Adrenal gland (tissue), 12 donors: ENCODE measurements around the gene TJP3. TPM values are rescaled to one million over a fixed set of nuclear protein-coding genes. Genes with fewer than 3 reads are reported as not detected.
"Not testable (repeated sequence)": the region's sequence is repeated elsewhere in the genome, so short reads cannot be mapped to it uniquely, and the experiment has no call there.

Source experiments
- DNase-seq, 7 donors: peaks; one replicate each; pipeline ENCODE4 v3.0.0-alpha.2; 2019 to 2020
- H3K27ac ChIP-seq, 5 donors: fragments of 200-600 bp; sonication (generic) in 4 of 5; 1 replicate in 3 of 5; 2 replicates in 2 of 5; pipeline versions ENCODE4 v1.5.1 to v1.8.0; 2016 to 2020; ENCODE audit warnings: mild to moderate bottlenecking in 1 of 5
- H3K27me3 ChIP-seq: fragments of 200-600 bp; 2 replicates; pipeline ENCODE4 v1.8.0; 2021
- H3K36me3 ChIP-seq, 2 donors: fragments of 200-600 bp; replicated peaks in 1 of 2; 1 replicate in 1 of 2; 2 replicates in 1 of 2; pipeline versions ENCODE4 v1.5.1 to v1.8.0; 2018 to 2022
- H3K4me1 ChIP-seq, 2 donors: fragments of 200-600 bp; replicated peaks in 1 of 2; 1 replicate in 1 of 2; 2 replicates in 1 of 2; pipeline versions ENCODE4 v1.5.1 to v1.8.0; 2018 to 2021
- H3K4me3 ChIP-seq, 4 donors: fragments of 200-600 bp; sonication (generic) in 3 of 4; one replicate each; pipeline ENCODE4 v1.5.1; 2016 to 2018
- H3K9me3 ChIP-seq, 3 donors: fragments of 200-600 bp; sonication (generic) in 1 of 3; replicated peaks in 1 of 3; 1 replicate in 2 of 3; 2 replicates in 1 of 3; pipeline versions ENCODE4 v1.5.1 to v1.8.0; 2016 to 2021
- POLR2A ChIP-seq, 2 donors: fragments of 450-650 bp; IDR thresholded peaks; one replicate each; pipeline ENCODE4 v1.6.1; 2017; ENCODE audit warnings: antibody characterized with exemption in 2 of 2, mild to moderate bottlenecking in 2 of 2, moderate library complexity in 1 of 2
- WGBS, 4 donors: extraction: QIAGEN DNeasy Blood & Tissue Kit in 2 of 4; methylation state at CpG; one replicate each; pipeline versions ENCODE4 v1.1.5 to v1.1.7; 2013 to 2017; 5-methylcytosine and 5-hydroxymethylcytosine counted together
- intact Hi-C, 2 donors: fragments of 100-400 bp; cut with DNase I; formaldehyde crosslinking; loops; one replicate each; pipeline versions ENCODE4 v1.14.1 to v1.15.0; 2022 to 2023
- polyA plus RNA-seq, 3 donors: library from polyadenylated mRNA; stranded (reverse); fragments of 200-250 nt in 2 of 3; fragments of 350-450 nt in 1 of 3; fragmentation: Illumina TruSeq in 1 of 3; extraction: RNeasy Lipid Tissue Mini Kit (QIAGEN cat#74804) in 1 of 3; gene quantifications; one replicate each; pipeline ENCODE4 v1.2.3, GENCODE V29; 2013 to 2014
- total RNA-seq, 9 donors: library from RNA; depleted of rRNA in 4 of 9; stranded (reverse); fragments of >200 nt in 4 of 9; fragments of 120-200 nt in 1 of 9; fragmentation: NEBNext Ultra II Directional in 1 of 9; extraction: Animal tissue kit (Norgen Biotek cat#: 25700) in 1 of 9; gene quantifications; one replicate each; pipeline versions ENCODE4 v1.1.0 to v1.2.4, GENCODE V29; 2013 to 2023
- TF ChIP-seq, protein P1 (sequence below), 6 experiments: fragments of 450-650 bp in 4 of 6; fragments of 200-600 bp in 2 of 6; sonication (generic) in 1 of 6; IDR thresholded peaks; 1 replicate in 5 of 6; 2 replicates in 1 of 6; pipeline versions ENCODE4 v1.5.1 to v1.8.0; 2016 to 2021; ENCODE audit warnings: antibody characterized with exemption in 6 of 6, mild to moderate bottlenecking in 2 of 6, moderate library complexity in 1 of 6
- donor health status: healthy with polysubstance abuse.
- donor health status: Bipolar disorder and iron deficiency.
- donor health status: DM: yes; HTN: yes; CAD: no.
- donor health status: DM: no; HTN: no; CAD: no.
- donor health status: DM: no; HTN: no; CAD: no.
- donor health status: DM: yes; HTN: yes; CAD: no.

The TJP3 gene
- total and polyA plus RNA-seq, 12 donors, result 0.07 to 2.5 (median 0.24) TPM; not detected in 6

DNA sequence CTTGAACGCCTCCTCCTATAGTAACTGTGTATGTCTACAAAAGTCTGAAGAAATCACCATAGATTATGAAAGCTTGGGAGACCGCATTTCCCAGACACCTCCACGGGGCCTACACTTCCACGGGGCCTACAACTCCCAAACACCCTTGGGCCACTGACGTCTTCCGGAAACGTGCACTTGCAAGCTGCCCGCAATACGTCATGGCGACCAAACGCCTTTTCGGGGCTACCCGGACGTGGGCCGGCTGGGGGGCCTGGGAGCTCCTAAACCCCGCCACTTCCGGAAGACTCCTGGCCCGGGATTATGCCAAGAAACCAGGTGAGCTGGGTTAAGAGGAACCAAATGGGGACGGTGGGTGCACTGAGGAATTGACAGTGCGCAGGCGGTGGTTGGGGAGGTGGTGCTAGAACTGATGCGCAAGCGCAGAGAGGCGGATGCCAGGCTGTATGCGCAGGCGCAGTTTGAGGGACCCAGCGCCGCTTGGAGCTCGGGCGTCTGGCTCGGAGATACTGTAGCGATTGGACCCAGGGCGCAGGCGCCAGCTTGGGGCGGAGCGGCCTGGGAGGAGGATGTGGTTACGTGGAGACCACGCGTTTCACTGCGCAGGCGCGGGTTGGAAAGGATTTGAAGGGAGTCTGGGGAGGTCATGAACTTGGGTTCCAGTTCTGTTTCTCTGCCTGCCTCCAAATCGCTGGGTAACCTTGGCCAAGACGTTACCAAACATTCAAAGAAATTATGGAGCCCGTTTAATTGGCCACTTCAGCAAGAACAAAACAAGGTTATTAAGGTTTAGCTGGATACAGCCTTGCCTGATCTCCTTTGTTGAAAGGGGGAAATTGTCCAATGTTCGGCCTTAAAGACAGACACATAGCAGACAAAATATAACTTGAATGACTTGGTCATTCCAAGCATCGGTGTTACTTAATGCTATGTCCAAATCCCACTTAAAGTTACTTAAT is 54.6 kb downstream of the TJP3 start, which contains the start of gene MRPL54:
Gene MRPL54, plus strand, starts transcription at position 182 of the 959 bp plus-strand sequence. Its CDS starts 19 bp downstream, at position 201.
- Histone ChIP-seq H3K4me1 (peaks cover 13 to 28% of the 10 kb centered on the region in 2 donors), H3K27ac (peak within 1 kb of the TSS; percentile 95 to 99 (median 99)), H3K27me3 (no peaks in the 10 kb centered on the region), H3K4me3 (peak within 1 kb of the TSS; percentile 43 to 98 (median 92)), H3K9me3 (no peaks in the 10 kb centered on the region), H3K36me3 (peaks cover 0 to 34% of the 10 kb centered on the region in 2 donors)
- intact Hi-C loops, result no loop called here
- peak; percentile 99 to 100 (median 99) for DNase-seq
- 3 to 6% (median 3%) methylated on average over 19 to 47 of the region's 47 CpGs for WGBS, 4 donors
- TF ChIP-seq, protein P1, sequence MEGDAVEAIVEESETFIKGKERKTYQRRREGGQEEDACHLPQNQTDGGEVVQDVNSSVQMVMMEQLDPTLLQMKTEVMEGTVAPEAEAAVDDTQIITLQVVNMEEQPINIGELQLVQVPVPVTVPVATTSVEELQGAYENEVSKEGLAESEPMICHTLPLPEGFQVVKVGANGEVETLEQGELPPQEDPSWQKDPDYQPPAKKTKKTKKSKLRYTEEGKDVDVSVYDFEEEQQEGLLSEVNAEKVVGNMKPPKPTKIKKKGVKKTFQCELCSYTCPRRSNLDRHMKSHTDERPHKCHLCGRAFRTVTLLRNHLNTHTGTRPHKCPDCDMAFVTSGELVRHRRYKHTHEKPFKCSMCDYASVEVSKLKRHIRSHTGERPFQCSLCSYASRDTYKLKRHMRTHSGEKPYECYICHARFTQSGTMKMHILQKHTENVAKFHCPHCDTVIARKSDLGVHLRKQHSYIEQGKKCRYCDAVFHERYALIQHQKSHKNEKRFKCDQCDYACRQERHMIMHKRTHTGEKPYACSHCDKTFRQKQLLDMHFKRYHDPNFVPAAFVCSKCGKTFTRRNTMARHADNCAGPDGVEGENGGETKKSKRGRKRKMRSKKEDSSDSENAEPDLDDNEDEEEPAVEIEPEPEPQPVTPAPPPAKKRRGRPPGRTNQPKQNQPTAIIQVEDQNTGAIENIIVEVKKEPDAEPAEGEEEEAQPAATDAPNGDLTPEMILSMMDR (IDR thresholded peaks at IDR 0.05), result no peak
- peak; percentile 85 to 87 for TF ChIP-seq POLR2A (IDR thresholded peaks at IDR 0.05)

GRCh38 chr19:3765121-3765520 is 56.9 kb downstream of the TJP3 start:
- TF ChIP-seq, protein P1 (IDR thresholded peaks at IDR 0.05), result no peak
- TF ChIP-seq POLR2A (IDR thresholded peaks at IDR 0.05), result no peak
- Histone ChIP-seq H3K4me3 (no peak overlapping the region), H3K9me3 (no peaks in the 10 kb centered on the region), H3K4me1 (peaks cover 13 to 26% of the 10 kb centered on the region in 2 donors), H3K36me3 (peaks cover 0 to 29% of the 10 kb centered on the region in 2 donors), H3K27me3 (no peaks in the 10 kb centered on the region), H3K27ac (no peak overlapping the region)
- intact Hi-C loops, result no loop called here
- DNase-seq, result no peak
- 91 to 96% (median 92%) methylated on average over 4 to 12 of the region's 12 CpGs for WGBS, 4 donors

DNA sequence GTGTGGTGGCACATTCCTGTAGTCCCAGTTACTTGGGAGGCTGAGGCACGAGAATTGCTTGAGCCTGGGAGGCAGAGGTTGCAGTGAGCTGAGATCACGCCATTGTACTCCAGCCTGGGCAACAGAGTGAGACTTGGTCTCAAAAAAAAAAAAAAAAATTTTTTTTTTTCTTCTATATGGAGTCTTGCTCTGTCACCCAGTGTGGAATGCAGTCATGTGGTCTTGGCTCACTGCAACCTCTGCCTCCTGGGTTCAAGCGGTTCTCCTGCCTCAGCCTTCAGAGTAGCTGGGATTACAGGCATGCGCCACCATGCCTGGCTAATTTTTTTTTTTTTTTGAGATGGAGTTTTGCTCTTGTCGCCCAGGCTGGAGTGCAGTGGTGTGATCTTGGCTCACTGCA is 57.6 kb downstream of the TJP3 start:
- intact Hi-C loops, H3K27ac ChIP-seq, H3K9me3 ChIP-seq, DNase-seq, H3K27me3 ChIP-seq, H3K4me3 ChIP-seq: not testable (repeated sequence)
- H3K4me1 ChIP-seq, result peaks cover 10 to 20% of the 10 kb centered on the region in 2 donors
- H3K36me3 ChIP-seq, result peaks cover 0 to 29% of the 10 kb centered on the region in 2 donors
- 91 to 99% (median 95%) methylated on average over 5 of the region's 5 CpGs for WGBS, 4 donors

DNA sequence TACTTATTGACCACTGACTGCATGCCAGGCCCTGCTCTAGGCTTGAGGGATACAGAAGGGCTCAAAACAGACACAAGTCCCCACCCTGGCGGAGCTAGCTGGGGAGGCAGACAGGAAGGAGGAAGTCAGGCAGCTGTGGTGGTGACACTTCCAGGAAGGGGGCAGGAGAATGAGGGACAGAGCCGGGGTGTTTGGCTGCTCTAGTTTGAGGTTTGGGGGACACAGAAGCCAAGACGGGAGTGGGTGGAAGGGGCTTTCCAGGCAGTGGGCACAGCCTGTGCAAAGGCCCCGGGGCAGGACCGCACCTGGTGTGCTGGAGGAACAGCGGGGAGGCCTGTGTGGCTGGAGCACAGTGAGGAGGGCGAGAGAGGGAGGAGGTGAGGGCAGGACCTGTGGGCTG is 58.3 kb downstream of the TJP3 start:
- H3K4me3 ChIP-seq, result no peak overlapping the region
- H3K4me1 ChIP-seq, result peaks cover 7 to 16% of the 10 kb centered on the region in 2 donors
- WGBS, 4 donors, result 79 to 93% (median 87%) methylated on average over 7 of the region's 7 CpGs
- no peaks in the 10 kb centered on the region for H3K9me3 ChIP-seq
- H3K36me3 ChIP-seq, result peaks cover 0 to 29% of the 10 kb centered on the region in 2 donors
- H3K27me3 ChIP-seq, result no peaks in the 10 kb centered on the region
- no peak overlapping the region for H3K27ac ChIP-seq
- no peak for DNase-seq
- TF ChIP-seq, protein P1 (IDR thresholded peaks at IDR 0.05), result no peak
- TF ChIP-seq POLR2A (IDR thresholded peaks at IDR 0.05), result no peak
- intact Hi-C loops, result no loop called here
